CD14-positive monocyte (primary cell): ENCODE data around the gene CNTLN. TPM values are rescaled to one million over a fixed set of nuclear protein-coding genes. Genes with fewer than 3 reads are reported as not detected.

Experiments used
- DNase-seq, 3 donors: peaks; one replicate each; pipeline ENCODE4 v3.0.0-alpha.2; 2011 to 2022
- H2AFZ ChIP-seq: 2 replicates; pipeline ENCODE4 v1.6.0; 2012; ENCODE audit warnings: mild to moderate bottlenecking, low read depth, low read length, inconsistent platforms; ENCODE audit not compliant: insufficient read depth, poor library complexity, severe bottlenecking
- H3K27ac ChIP-seq, 2 donors: 1 replicate in 1 of 2; 2 replicates in 1 of 2; pipeline ENCODE4 v1.5.1; 2012 to 2013; ENCODE audit warnings: low read length in 2 of 2, control low read depth in 1 of 2, inconsistent platforms in 1 of 2, low read depth in 1 of 2, mild to moderate bottlenecking in 1 of 2
- H3K27me3 ChIP-seq, 2 donors: one replicate each; pipeline versions ENCODE4 v1.6.0 to v1.6.1; 2011 to 2013; ENCODE audit warnings: low read length in 2 of 2; ENCODE audit not compliant: control insufficient read depth in 2 of 2, insufficient read depth in 2 of 2
- H3K36me3 ChIP-seq, 2 donors: replicated peaks in 1 of 2; 1 replicate in 1 of 2; 2 replicates in 1 of 2; pipeline versions ENCODE4 v1.5.1 to v1.6.1; 2012 to 2013; ENCODE audit warnings: low read length in 2 of 2, control low read depth in 1 of 2, inconsistent platforms in 1 of 2, mild to moderate bottlenecking in 1 of 2; ENCODE audit not compliant: insufficient read depth in 2 of 2, control insufficient read depth in 1 of 2
- H3K4me1 ChIP-seq, 2 donors: 1 replicate in 1 of 2; 2 replicates in 1 of 2; pipeline versions ENCODE4 v1.5.1 to v1.6.1; 2012 to 2013; ENCODE audit warnings: low read length in 2 of 2, control low read depth in 1 of 2, inconsistent platforms in 1 of 2, mild to moderate bottlenecking in 1 of 2, moderate library complexity in 1 of 2; ENCODE audit not compliant: insufficient read depth in 2 of 2, control insufficient read depth in 1 of 2
- H3K4me2 ChIP-seq: replicated peaks from 2 replicates; pipeline ENCODE3; 2012; ENCODE audit warnings: low read length, moderate library complexity, mild to moderate bottlenecking; ENCODE audit not compliant: poor library complexity, severe bottlenecking; ENCODE audit errors: extremely low read depth
- H3K4me3 ChIP-seq, 3 experiments: fragments of 200-600 bp in 1 of 3; sonication (generic) in 1 of 3; replicated peaks in 1 of 3; 1 replicate in 2 of 3; 2 replicates in 1 of 3; pipeline ENCODE4 v1.5.1; 2011 to 2013; ENCODE audit warnings: low read length in 3 of 3, mild to moderate bottlenecking in 3 of 3, control low read depth in 2 of 3, low read depth in 2 of 3, inconsistent platforms in 1 of 3, moderate library complexity in 1 of 3
- H3K79me2 ChIP-seq: 2 replicates; pipeline ENCODE4 v1.6.0; 2012; ENCODE audit warnings: mild to moderate bottlenecking, control low read depth, inconsistent platforms, low read length, moderate library complexity; ENCODE audit not compliant: insufficient read depth
- H3K9ac ChIP-seq: 2 replicates; pipeline ENCODE4 v1.6.0; 2017; ENCODE audit warnings: low read length, mild to moderate bottlenecking; ENCODE audit not compliant: insufficient read depth, poor library complexity, severe bottlenecking
- H3K9me3 ChIP-seq, 2 donors: replicated peaks in 1 of 2; 1 replicate in 1 of 2; 2 replicates in 1 of 2; pipeline versions ENCODE4 v1.5.1 to v1.6.1; 2012 to 2013; ENCODE audit warnings: low read length in 2 of 2, control low read depth in 1 of 2; ENCODE audit not compliant: control insufficient read depth in 1 of 2, insufficient read depth in 1 of 2
- H4K20me1 ChIP-seq: 2 replicates; pipeline ENCODE4 v1.6.0; 2012; ENCODE audit warnings: mild to moderate bottlenecking, low read length, control low read depth, moderate library complexity; ENCODE audit not compliant: insufficient read depth
- H3K27ac Mint-ChIP-seq, 7 donors: one replicate each; pipeline ENCODE4 v1.8.0; 2020; ENCODE audit warnings: mild to moderate bottlenecking in 7 of 7, mixed read lengths in 7 of 7, moderate library complexity in 6 of 7, inconsistent platforms in 2 of 7
- H3K27me3 Mint-ChIP-seq, 3 donors: one replicate each; pipeline ENCODE4 v1.8.0; 2021 to 2022; ENCODE audit warnings: low read depth in 3 of 3, mild to moderate bottlenecking in 3 of 3, mixed read lengths in 3 of 3, moderate library complexity in 3 of 3, inconsistent platforms in 1 of 3
- H3K36me3 Mint-ChIP-seq, 2 donors: one replicate each; pipeline ENCODE4 v1.8.0; 2020; ENCODE audit warnings: mixed read lengths in 2 of 2, inconsistent platforms in 1 of 2, mild to moderate bottlenecking in 1 of 2
- H3K4me1 Mint-ChIP-seq: one replicate; pipeline ENCODE4 v1.8.0; 2020; ENCODE audit warnings: mild to moderate bottlenecking, mixed read lengths
- H3K4me3 Mint-ChIP-seq, 2 donors: one replicate each; pipeline ENCODE4 v1.8.0; 2020; ENCODE audit warnings: mild to moderate bottlenecking in 2 of 2, mixed read lengths in 2 of 2, moderate library complexity in 1 of 2
- H3K9me3 Mint-ChIP-seq, 7 donors: one replicate each; pipeline ENCODE4 v1.8.0; 2020 to 2022; ENCODE audit warnings: mixed read lengths in 7 of 7, mild to moderate bottlenecking in 6 of 7, moderate library complexity in 6 of 7, inconsistent platforms in 2 of 7
- CTCF ChIP-seq: fragments of 200-600 bp; IDR thresholded peaks from one replicate; pipeline ENCODE4 v1.8.0; 2022; ENCODE audit warnings: antibody characterized with exemption, mild to moderate bottlenecking
- WGBS: methylation state at CpG from one replicate; pipeline ENCODE4 v1.1.5; 2013; ENCODE audit warnings: missing lambda C conversion rate; ENCODE audit not compliant: insufficient coverage; 5-methylcytosine and 5-hydroxymethylcytosine counted together
- intact Hi-C, 2 donors: fragments of 100-400 bp; cut with micrococcal nuclease; formaldehyde crosslinking; loops; one replicate each; pipeline versions ENCODE4 v1.15.0 to v1.15.1; 2023
- polyA plus RNA-seq, 3 donors: library from polyadenylated mRNA; depleted of rRNA in 1 of 3; unstranded in 2 of 3; stranded (reverse) in 1 of 3; fragments of 300-500 nt in 2 of 3; fragments of >200 nt in 1 of 3; fragmentation: Illumina TruSeq in 2 of 3; gene quantifications; 1 replicate in 2 of 3; 2 replicates in 1 of 3; pipeline ENCODE4 v1.2.3, GENCODE V29; 2012 to 2021

Gene CNTLN
- polyA plus RNA-seq, 3 donors: 2.2 to 5.6 (median 4.0) TPM

GRCh38 chr9:17490110-17490509 lies 355.3 kb downstream of the CNTLN start:
- TF ChIP-seq CTCF: no peak
- H3K9me3 Mint-ChIP-seq: no peaks in the 10 kb centered on the region
- Histone ChIP-seq H3K27ac (no peak overlapping the region), H3K4me2 (no peak overlapping the region), H3K4me1 (no peaks in the 10 kb centered on the region), H3K4me3 (no peak overlapping the region), H4K20me1 (no peaks in the 10 kb centered on the region), H3K79me2 (no peaks in the 10 kb centered on the region), H3K27me3 (no peaks in the 10 kb centered on the region), H3K9me3 (no peaks in the 10 kb centered on the region), H2AFZ (no peak overlapping the region), H3K9ac (no peak overlapping the region), H3K36me3 (peaks cover 0 to 20% of the 10 kb centered on the region in 2 donors)
- H3K4me1 Mint-ChIP-seq: no peaks in the 10 kb centered on the region
- H3K27me3 Mint-ChIP-seq: peaks cover 0 to 3% (median 0%) of the 10 kb centered on the region in 3 donors
- DNase-seq: no peak
- intact Hi-C loops: loop anchor here in 1 of 2 donors (10.0 kb wide), 1 partner anchor 55 kb away; no protein-coding TSS in a partner anchor
- H3K4me3 Mint-ChIP-seq: no peak overlapping the region
- 100% methylated on average over 1 of the region's 1 CpG for WGBS
- H3K27ac Mint-ChIP-seq: no peak overlapping the region
- H3K36me3 Mint-ChIP-seq: peaks cover 14 to 20% of the 10 kb centered on the region in 2 donors

DNA sequence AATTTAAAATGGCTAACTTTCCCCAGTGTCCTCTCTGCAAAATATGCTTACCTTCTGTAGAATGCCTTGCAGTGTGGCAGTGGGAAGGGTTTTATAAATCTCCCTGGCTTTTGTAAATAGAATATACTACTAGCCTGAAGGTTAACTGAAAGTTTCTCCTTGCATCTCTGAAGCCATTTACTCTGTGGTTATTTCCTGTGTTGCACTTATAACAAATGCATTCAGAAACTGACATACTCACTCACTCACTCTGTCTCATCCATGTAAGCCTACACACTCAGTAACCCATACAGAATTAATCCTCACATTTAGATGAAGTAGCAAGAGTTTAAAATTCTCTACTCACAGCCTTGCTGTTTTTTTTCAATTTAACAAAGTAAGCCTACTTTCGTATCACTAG lies 356.9 kb downstream of the CNTLN start:
- Histone ChIP-seq H3K9me3 (no peaks in the 10 kb centered on the region), H3K4me3 (no peak overlapping the region), H3K9ac (no peak overlapping the region), H3K27ac (no peak overlapping the region), H4K20me1 (no peaks in the 10 kb centered on the region), H3K79me2 (no peaks in the 10 kb centered on the region), H3K27me3 (no peaks in the 10 kb centered on the region), H2AFZ (no peak overlapping the region), H3K36me3 (peaks cover 0 to 18% of the 10 kb centered on the region in 2 donors), H3K4me1 (no peaks in the 10 kb centered on the region), H3K4me2 (no peak overlapping the region)
- Mint-ChIP-seq H3K27me3 (peaks cover 0 to 3% (median 0%) of the 10 kb centered on the region in 3 donors), H3K4me3 (no peak overlapping the region), H3K4me1 (no peaks in the 10 kb centered on the region), H3K36me3 (peaks cover 20 to 22% of the 10 kb centered on the region in 2 donors), H3K9me3 (peaks cover 0 to 1% (median 0%) of the 10 kb centered on the region in 7 donors), H3K27ac (no peak overlapping the region)
- whole genome bisulfite sequencing: no CpG with 5 or more reads among the region's 1 CpG
- intact Hi-C loops: loop anchor here in 1 of 2 donors (10.0 kb wide), 1 partner anchor 57 kb away; no protein-coding TSS in a partner anchor
- DNase-seq: no peak
- TF ChIP-seq CTCF: no peak
